ENCODE results near the gene RNU6-7.

GRCh38 chr14:32190673-32191072, 11.2 kb upstream of the RNU6-7 start:
- TF ChIP-seq GATA2 (IDR thresholded peaks at IDR 0.05; ENCODE audit: low read depth, low read length) (no peak), GATA3 (IDR thresholded peaks at IDR 0.05; ENCODE audit: low read depth, low read length) (no peak)
